ENCODE data around the gene ZNF561.

GRCh38 chr19:9650345-9650744, 29.3 kb upstream of the ZNF561 start:
- TF ChIP-seq CTCF (IDR thresholded peaks at IDR 0.05; ENCODE audit: insufficient read depth, low read length, poor library complexity, severe bottlenecking) (no peak), EZH2phosphoT487 (conservative IDR thresholded peaks at IDR 0.05; ENCODE audit: low read length) (no peak)
